ENCODE results near the gene PRRT1.
"Not testable (repeated sequence)": the region's sequence is repeated elsewhere in the genome, so short reads cannot be mapped to it uniquely, and the experiment has no call there.

Gene PRRT1

GRCh38 chr6:32115623-32116022 lies 36.1 kb downstream of the PRRT1 start:
- no peak for DNase-seq

GRCh38 chr6:32114796-32115195 lies 36.9 kb downstream of the PRRT1 start:
- DNase-seq, result no peak

- DNase-seq, result no peak
Observed at GRCh38 chr6:32113386-32114352, 38.1 kb downstream of the PRRT1 start.

GRCh38 chr6:32112431-32112980 lies 39.2 kb downstream of the PRRT1 start:
- no peak for DNase-seq

GRCh38 chr6:32111424-32112066 lies 40.2 kb downstream of the PRRT1 start:
- DNase-seq, result no peak

- no peak for DNase-seq
Observed at GRCh38 chr6:32110632-32111031, 41.1 kb downstream of the PRRT1 start.

- DNase-seq, result no peak
Observed at GRCh38 chr6:32109765-32110160, 42.0 kb downstream of the PRRT1 start.

GRCh38 chr6:32109114-32109764 lies 42.5 kb downstream of the PRRT1 start, which contains the start of gene TNXB:
TSS of gene TNXB (minus strand) at chr6:32109338. CDS start at chr6:32098198, 11,140 bp downstream.
- DNase-seq, result no peak

- DNase-seq, result no peak
Observed at GRCh38 chr6:32108727-32109113, 43.0 kb downstream of the PRRT1 start.

GRCh38 chr6:32108094-32108627 lies 43.6 kb downstream of the PRRT1 start:
- no peak for DNase-seq

GRCh38 chr6:32107406-32107805 lies 44.3 kb downstream of the PRRT1 start:
- DNase-seq, result no peak

- DNase-seq, result no peak
Observed at GRCh38 chr6:32105433-32105832, 46.3 kb downstream of the PRRT1 start.

GRCh38 chr6:32102255-32102654 lies 49.5 kb downstream of the PRRT1 start:
- no peak for DNase-seq

- DNase-seq, result not testable (repeated sequence)
Observed at GRCh38 chr6:32100251-32100650, 51.5 kb downstream of the PRRT1 start.
